Esophagus mucosa (tissue), 1 donor: ENCODE results near the gene UBE2D2. TPM values are rescaled to one million over a fixed set of nuclear protein-coding genes. Genes with fewer than 3 reads are reported as not detected.

Experiments
- ATAC-seq: fragments of 200-7000 bp; cut with Tn5 transposase; one replicate; pipeline ENCODE4 v1.9.1; 2020
- total RNA-seq: library from RNA; stranded (reverse); gene quantifications from one replicate; pipeline ENCODE4 v1.2.4, GENCODE V29; 2023
- donor health status: DM: yes; HTN: yes; CAD: no.

Gene UBE2D2
- total RNA-seq, 1 donor from 2014 or later: 119 TPM

DNA sequence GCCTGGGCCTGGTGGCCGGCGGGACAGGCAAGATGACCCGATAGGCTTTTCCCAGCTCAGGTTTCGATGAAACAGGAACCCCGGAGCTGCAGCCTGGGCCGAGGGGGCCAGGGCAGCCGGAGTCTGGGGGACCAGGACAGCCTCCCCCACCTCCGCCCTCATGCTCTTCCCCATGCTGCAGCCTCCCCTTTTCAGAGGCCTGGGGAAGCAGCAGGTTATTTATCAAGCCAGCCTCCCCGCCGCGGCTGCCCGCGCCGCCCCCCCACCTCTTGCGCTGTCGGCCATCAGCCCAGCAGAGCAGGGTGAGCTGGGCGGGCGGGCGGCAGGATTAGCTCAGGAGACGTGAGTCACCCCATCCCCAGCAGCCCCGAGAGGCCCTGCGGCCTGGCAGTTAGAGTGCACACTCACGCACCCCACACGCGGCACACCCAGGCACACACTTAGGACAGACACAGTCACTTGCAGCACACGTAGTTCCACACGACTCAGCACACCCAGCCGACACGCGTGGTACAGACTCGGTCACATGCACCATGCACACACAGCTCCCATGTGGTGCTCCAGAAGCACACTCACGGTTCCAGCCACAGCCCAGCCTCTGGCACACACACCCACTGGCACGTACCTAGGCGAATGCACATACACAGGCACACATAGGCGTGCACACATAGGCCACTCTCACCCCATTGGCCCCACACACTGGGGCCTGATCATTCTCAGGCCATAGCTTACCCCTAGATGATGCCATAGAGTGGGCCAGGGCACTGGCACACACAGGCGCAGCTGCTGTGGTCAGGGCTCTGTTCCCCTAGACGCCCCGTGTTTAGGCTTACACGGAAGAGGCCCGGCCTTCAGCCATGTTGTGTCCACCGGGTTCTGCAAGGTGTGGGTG lies 100.0 kb downstream of the UBE2D2 start:
- peak; percentile 92 for ATAC-seq

DNA sequence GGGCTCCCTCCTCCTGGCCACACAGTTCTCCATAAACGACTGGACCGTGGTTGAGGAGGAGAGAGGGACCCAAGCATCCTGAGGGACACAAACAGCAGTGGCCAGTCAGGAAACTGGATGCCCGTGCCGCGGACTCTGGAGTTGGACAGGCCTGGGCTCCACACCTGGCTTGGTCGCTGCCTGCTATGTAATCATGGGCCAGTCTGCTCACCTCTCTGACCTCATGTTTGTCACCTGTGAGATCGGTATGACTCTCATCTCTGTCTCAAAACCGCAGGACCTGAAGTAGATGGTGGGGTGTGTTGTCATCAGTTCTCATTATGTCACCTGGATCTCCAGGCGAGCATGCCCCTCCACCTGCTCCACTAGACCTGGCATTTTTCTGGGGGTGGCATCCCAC lies 101.5 kb downstream of the UBE2D2 start:
- no peak for ATAC-seq

DNA sequence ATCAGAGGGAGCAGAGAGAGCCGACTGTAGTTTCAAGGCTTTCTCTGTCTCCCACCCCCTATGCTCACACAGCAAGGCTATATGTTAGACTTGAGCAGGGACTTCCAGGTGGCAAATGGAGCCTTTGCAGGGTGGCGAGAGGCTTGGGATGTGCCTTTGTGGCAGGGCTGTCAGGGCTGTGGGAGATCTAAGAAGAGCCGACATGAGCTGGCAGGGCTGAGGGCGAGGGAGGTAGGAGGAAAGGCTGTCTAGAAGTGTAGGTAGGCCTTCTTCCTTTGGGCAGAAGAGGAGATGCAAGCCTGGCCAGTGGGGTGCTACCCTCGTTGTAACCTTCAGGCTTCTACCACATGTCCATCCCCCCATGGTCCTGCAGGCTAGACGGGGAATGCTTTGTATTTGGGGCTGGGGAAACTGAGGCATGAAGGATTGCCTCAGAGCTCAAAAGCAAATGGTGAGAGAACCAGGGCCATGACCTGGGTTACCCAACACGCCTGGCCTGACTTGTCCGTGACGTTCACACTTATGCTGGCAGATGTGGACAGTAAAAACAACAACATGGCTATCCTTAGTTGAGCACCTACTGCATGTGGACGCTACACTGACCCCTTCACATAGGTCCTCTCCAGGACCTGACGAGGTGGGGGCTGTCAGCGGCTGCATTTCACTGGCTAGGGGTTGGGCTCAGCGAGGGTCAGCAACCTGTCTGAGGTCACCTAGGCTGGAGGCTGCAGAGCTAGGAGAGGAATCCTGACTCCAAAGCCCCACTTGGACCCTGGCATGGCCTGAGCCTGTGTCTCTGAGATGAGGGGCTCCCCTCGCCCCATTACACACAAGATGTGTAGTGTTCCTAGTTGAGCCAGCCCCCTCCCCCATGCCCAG lies 102.3 kb downstream of the UBE2D2 start:
- ATAC-seq: no peak

DNA sequence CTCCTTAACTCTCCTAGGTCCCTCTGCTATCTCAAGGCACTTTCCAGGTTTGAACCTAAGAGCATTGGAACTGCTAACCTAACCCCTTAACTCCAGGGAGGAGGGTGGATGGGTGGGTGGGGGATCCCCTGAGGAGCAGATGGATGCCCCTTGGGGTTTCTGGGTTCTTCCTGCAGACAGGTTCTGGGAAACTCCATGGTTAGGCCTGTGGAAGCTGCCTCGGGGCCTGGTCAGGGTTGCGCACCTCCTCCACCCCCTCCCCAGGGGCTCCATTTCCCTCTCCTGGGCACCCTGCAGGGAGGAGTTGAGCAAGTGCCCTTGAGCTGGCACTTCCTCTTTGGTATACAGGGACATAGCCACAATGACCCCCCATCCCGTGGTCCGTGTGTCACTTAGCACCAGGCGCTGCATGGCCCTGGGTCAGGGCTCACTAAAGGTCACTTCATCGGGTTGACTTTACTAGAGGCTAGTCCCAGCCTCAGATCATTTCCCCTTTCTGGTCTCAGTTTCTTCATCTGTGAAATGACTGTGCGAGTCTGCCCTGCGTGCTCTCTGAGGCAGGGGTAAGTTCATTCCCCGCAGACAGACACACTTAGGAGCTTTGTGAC lies 103.1 kb downstream of the UBE2D2 start:
- no peak for ATAC-seq

DNA sequence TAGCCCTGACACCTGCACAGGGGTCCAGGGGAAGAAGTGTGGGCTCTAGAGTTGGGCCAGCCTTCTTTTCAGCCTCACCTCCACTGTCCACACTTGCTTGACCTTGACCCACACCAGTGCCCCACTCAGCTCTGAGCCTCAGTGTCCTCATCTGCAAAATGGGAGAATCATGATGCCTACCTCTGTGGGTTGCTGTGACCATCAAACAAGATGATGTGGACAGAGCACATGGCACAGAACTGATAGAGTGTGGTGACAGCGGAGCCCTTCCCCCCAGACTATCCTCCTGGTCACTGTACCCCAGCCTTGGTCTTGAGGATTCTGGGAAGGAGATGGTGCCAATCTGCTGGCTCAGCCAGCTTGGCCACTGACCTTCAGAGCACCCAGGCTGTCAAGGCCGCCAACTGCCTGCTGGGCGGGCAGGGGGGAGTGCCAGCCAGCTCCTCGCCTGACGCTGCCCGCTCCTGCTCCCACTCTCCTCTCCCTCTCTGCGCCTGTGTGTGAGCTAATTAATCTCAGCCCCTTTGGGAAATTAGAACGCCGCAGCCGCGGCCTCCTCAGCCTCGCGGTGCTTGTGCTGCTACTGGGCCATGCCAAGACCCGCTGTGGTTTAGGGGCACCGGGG lies 103.7 kb downstream of the UBE2D2 start:
- ATAC-seq: no peak

DNA sequence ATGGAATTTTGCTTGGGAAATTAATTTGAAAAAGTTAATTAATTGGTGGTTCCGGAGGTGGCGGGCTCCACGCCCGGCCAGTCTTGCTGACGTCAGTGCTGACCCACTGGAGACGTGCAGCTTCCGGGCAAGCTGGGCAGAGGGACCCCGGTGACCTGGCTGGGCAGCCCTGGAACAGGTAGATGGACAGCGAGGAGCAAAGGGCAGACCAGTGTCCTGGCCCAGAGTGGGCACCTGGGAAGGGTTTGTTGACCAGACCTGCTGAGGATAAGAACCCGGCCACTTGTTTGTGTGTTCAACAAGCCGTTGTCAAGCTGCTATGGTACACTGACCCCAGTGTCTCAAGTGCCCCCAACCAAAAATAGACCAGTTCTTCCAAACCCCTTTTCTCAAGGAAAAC lies 104.5 kb downstream of the UBE2D2 start:
- ATAC-seq: no peak

DNA sequence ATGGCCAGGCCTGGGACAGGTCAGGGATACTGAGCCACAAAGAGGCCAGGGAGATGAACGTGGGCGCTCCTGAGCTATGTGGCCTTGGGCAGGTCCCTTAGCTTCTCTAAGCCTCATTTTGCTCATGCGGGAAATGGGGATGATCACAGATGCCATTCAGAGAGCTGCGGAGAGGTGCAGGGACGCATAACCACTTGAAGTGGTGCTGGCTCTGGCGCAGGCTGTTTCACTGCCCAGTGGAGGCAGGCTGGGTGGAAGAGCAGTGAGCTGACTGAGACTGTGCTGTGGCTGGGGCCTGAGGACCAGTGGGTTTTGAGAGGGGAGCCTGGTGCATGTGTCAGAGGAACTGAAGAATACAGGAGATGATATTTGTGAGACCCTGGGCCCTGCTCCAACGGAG lies 105.4 kb downstream of the UBE2D2 start:
- no peak for ATAC-seq

DNA sequence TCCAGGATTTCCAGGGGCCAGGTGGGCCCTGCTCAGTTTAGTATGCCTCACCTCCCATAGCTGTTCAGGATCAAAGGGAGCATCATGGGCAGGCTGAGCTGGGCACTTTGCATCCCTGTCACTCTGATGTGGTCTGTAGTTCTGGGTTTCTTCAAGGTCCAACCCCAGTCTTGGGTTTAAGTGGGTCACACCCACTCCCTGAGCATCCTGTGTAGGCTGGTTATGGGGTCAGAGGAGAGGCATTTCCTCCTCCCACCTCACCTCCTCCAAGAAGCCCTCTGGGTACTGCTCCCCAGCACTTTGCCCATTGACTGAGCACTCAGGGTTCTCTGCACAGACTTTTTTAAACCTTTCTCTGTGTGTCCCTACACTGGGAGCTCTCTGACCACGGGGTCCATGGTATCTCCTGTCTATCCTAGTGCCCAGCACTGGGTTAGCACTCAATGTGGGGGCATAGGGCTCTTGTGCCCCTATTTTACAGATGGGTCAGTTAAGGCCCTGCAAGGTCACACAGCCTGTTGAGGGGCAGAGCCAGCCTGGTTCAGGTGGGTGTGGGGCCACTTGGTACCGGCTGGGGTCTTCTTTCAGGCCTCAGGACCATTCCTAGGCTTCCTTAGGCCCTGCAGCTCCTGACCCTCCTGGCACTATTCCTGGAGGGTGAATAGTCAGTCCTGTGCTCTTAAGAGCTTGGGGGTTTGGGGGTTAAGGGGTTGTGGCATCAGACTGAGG lies 106.0 kb downstream of the UBE2D2 start:
- ATAC-seq: no peak

DNA sequence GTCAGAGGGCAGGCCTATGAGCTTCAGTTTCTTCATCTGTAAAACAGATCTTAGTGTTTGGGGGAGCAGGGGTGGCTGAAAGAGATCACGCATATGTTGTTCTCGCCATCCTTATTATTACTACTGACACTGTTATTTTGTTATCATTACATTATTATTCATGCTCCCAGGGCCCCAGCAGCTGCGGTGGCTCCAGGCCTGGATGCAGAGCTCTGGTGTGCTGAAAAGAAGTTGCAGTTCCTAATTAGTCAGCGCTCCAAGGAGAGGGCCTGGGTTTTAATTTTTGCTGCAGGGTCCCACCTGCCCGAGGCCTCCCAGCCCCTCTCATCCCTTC lies 106.6 kb downstream of the UBE2D2 start:
- ATAC-seq: no peak

DNA sequence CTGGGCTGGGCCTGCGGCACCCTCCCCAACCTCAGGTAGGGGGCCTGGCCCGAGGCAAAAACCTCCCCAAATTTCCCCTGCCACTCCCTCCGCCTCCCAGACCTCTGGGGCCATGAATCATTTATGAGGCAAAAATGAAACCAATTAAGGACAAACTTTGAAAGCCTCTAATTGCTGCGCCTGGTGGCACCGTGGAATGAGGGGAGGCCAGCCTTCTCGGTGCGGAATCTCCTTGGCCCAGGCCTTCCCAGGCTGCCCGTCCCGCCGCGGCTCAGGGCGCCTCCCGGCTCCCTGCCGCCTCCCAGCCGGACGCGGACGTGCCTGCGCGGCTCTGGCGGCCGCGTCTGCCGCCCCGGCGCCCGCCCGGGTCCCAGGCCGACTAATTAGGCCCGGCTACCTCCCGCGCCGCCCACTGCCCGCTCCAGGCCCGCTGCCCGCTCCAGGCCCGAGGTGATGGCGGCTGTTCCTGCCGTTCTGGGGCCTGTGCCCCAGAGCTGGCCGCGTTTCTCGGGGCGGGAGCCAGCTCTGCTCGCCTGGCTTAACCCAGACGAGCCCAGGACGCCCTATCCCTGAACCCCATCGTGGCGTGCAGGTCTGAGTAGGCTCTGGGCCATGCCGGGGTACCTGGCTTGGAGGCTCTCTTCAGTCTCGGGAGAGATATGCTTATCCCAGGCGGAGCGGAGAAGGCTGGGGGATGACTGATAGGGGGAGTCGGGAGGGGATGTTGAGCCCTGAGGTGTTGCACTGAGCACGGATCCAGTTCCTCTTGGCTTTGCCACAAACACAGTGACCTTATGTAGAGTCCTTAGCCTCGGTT lies 107.1 kb downstream of the UBE2D2 start:
- peak; percentile 38 for ATAC-seq

DNA sequence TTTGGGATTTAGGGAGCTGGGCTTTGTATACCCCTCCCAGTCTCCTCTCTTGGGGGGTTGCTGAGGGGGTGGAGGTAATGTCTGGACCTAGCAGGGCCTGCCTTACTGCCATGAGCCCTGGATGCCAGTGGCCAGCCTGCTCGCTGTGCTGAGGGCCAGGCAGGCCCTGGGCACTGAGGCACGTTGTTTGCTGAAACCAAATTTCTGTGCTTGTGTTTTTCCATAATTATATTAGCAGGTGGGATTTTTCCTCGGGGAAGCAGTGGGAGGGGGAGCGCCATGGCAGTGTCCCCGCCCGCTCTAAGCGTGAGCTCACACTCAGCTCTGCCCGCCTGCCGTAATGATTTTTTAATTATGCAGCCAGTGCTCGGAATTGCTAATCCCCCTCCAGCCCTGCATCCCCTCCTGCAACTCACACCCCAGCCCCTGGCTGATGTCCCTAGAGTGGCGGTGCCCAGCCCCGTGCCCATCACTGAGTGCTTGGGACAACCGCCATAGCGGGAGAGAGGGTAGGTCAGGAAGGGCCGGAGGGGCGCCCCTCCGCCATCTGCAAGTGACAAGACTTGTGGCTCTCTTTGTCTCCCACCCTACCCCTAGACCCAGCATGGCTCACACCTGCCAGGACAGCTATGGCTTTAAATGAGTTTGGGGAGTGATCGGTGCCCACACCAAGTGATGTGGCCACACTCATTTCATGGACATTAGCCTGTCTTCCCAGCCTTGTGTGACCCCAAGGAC lies 108.0 kb downstream of the UBE2D2 start:
- no peak for ATAC-seq

DNA sequence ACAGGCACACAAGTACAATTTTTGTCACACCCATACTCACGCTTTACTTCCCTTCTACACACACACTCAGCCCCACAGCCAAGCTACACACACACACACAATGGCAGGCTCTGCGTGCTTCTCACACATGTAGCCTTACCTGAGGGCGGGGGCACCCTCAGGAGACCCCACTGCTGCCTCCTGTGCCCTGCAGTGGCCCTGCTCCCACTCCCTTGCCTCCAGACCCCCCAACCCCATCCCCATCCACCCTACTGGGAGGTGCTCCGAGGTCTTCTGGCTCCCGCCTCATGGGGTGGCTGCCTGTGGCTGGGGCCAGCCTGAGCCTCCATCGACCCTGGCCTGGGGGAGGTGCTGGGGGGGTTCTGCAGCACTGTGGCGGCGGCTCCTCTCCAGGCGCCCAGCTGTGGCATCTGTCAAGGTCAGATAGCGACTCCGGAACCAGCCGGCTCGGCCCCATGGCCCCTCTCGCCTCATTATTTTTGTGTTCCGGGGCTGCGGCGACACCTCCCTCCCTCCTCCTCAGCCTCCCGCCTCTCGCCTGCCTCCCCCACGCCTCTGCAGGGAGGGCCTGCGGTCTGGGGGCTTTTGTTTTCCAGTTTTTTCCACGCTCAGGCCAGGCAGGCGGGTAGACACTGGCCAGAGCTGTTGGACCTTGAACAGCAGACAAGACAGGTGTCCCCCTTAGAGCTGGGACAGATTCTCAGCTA lies 108.7 kb downstream of the UBE2D2 start:
- ATAC-seq: peak; percentile 1

DNA sequence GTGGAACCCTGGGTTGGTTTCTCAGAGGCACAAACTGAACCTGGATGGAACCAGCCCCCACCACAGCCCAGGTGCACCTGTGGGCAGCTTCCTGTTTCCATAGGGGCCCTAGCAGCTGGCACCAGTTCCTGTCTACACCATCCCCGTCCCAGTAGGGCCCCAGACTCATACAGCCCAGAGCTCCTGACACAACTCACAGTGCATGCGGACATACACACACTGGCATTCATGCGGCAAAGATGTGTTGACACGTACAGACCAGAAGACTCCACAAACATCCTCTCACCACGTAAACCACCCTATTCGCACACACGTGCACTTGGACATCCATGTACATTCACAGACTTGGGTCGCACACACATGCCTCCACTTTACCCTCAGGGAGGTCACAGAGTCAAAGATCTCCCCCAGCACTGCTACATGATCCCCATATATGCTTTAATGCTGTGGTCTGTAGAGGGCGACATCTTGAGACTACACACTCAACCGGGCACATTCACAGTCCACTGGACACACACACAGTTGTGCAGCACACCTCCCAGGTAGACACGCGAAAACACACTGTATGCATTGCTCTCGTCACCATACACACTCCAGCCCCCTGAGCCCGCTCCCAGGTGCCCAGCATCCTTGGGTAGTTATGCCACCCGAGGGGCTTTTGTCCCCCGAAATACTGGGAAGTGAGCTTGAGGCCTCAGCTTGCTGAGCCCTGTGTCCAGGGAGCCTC lies 109.4 kb downstream of the UBE2D2 start:
- peak; percentile 49 for ATAC-seq

DNA sequence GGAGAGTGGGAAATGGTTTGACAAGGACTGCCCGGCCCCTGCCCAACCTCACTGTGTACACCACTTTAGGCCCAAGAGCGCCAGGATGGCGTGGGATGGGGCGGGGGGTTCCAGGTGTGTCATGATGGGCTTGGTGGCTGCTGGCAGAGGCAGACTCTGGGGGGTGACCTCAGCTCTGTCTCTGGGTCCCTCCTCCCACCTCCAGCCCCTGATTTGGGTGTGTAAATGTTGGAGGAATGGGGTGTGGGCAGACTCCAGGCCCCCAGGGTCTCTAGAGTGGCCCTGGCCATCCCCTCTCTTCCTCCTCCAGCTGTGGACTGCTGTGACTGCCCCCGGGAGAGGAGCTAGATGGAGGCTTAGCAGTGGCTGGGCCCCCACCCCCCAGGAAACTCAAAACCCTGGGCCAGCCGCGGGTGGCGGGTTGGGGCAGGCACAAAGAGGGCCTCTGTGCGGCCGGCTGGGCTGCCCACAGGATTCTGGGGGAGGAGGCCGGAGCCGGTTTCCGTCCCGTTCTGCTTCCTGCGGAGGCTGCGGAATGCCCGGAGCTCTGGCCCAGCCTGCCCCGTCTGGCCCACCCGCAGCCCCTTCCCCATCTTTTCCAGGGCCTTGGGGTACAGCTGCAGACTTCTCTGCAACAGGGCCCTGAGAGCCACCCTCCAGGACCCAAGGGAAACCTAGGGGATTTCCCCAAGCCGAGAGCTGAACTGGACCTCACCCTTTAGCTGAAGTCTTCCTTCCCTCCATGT lies 110.1 kb downstream of the UBE2D2 start:
- no peak for ATAC-seq

DNA sequence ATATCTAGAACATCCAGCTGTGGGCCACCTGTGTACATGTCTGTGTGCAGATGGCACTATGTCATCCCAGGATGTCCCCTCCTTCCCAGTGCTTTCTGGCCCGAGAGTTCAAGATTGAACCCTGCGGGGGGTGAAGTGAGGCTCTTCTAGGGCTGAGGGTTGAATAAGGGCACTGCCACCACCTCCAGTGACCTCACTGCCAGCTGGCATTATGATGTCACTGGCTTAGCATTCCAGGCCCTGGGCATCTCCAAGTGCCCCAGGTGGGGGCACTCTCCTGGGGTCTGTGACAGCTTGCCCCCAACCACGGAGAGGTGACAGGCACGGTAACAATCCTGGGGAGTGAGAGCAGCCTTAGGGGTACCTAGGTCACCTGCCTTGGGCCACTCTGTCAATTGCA lies 114.1 kb downstream of the UBE2D2 start:
- ATAC-seq: no peak

DNA sequence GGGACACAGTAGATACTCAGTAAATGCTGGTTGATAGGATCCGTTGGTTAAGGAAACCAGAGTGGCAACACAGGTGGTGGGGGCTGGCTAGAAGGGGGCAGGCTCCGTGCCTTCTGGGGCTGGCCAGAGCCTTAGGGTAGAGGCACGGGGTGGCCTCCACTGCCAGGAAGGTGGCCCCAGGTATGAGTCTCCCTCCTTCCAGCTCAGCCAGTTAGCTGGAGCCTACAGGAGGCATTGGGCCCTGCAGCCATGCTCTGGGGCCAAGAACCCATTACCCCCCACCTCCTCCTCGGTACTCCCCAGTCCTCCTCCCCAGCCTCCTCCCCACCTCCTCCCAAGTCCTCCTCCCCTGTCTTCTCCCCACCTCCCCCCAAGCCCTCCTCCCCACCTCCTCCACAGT lies 114.7 kb downstream of the UBE2D2 start:
- ATAC-seq: no peak

DNA sequence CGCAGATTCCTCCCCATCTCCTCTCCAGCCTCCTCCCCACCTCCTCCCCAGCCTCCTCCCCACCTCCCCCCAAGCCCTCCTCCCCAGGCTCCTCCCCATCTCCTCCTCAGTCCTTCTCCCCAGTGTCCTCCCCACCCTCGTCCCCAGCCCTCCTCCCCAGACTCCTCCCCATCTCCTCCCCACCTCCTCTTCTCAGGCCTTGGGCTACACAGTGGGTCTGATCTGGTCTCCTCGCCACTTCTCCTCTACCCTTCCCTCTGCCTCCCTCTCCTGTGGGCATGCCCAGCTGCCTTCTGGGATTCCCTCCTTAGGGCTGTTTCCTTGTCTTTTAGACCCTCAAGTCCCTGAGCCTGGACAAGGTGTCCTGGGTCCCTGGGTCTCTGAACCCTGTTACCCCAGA lies 115.3 kb downstream of the UBE2D2 start:
- no peak for ATAC-seq

DNA sequence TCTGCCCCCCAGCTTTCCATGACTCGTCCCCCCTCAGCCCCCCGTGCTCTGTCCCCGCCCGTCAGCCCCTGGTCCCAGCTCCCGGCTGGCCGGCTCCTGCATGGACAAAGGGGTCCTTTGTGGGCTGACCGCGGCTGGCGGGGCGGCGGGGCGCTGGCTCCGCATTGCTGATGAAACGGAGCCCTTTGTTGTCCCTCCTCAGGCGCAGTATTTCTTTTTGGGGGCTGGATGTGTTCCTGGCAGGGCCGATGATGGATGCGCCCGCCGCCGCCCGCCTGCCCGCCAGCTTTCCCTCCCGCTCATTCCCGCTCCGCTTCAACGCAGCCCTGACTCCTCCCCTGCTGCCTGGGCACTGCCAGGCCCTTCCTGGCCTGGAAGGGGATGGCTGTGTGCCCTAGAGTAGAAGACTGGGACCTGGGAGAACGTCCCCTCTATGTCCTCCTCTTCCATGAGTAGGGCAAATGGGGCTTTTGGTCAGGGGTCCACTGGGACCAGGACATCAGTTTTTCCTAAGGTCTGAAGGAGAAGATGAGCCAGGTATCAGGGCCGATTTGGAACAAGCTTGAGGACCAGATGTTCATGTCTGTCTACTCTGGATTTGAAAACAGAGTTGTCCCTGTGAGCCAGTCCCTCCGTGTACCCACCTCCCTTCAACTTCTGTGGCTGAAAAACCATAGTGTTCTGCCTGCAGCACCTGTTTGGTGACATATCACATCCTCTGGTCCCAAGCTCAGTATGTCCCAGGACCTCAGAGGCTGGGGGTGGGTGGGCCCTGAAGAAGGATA lies 116.0 kb downstream of the UBE2D2 start:
- ATAC-seq: no peak
